ENCODE data around the gene JAGN1. TPM values are rescaled to one million over a fixed set of nuclear protein-coding genes. Genes with fewer than 3 reads are reported as not detected.

The JAGN1 gene
- total and polyA plus RNA-seq, 7 experiments from 2014 or later, result 16.0 to 54.5 (median 29.1) TPM

GRCh38 chr3:9914011-9914410 lies 23.6 kb downstream of the JAGN1 start:
- Histone ChIP-seq H3K36me3 (ENCODE audit: control insufficient read depth in 2 of 3, insufficient read depth in 3 of 3, low read length in 3 of 3) (no peaks in the 10 kb centered on the region), H3K9me3 (ENCODE audit: control insufficient read depth in 2 of 3, low read length in 3 of 3) (no peaks in the 10 kb centered on the region), H3K27ac (ENCODE audit: low read depth, low read length) (no peak overlapping the region), H3K4me3 (ENCODE audit: low read length) (no peak overlapping the region), H3K27me3 (ENCODE audit: control insufficient read depth in 2 of 2, insufficient read depth in 2 of 2, low read length in 2 of 2) (no peaks in the 10 kb centered on the region), H3K4me1 (ENCODE audit: control insufficient read depth in 2 of 2, insufficient read depth in 2 of 2, low read length in 2 of 2) (peaks cover 0 to 11% of the 10 kb centered on the region in 2 donors)
- no peaks in the 10 kb centered on the region for H3K9me3 Mint-ChIP-seq
- H3K36me3 Mint-ChIP-seq, result no peaks in the 10 kb centered on the region
- CTCF ChIA-PET, result no interaction called here
- peaks cover 0 to 5% (median 0%) of the 10 kb centered on the region in 5 donors for H3K27me3 Mint-ChIP-seq
- intact Hi-C loops (cut with micrococcal nuclease), result loop anchor here in 1 of 2 donors (2.0 kb wide), 1 partner anchor 65 kb away; no protein-coding TSS in a partner anchor
- DNase-seq, result no peak
- ATAC-seq, result no peak
- H3K4me1 Mint-ChIP-seq, result peaks cover 0 to 26% (median 8%) of the 10 kb centered on the region in 7 donors
- H3K4me3 Mint-ChIP-seq, result peak overlapping the region in 3 of 10 donors; percentile 18 to 84 (median 55)
- POLR2A ChIA-PET, result interaction anchor here (1.2 kb wide), 1 partner anchor 23 kb away, joined by 3 read pairs; the partner anchor contains the start of gene JAGN1
- no peak overlapping the region for H3K27ac Mint-ChIP-seq

GRCh38 chr3:9914559-9915253 lies 24.3 kb downstream of the JAGN1 start:
- Histone ChIP-seq H3K4me1 (ENCODE audit: control insufficient read depth in 2 of 2, insufficient read depth in 2 of 2, low read length in 2 of 2) (peaks cover 0 to 11% of the 10 kb centered on the region in 2 donors), H3K4me3 (ENCODE audit: low read length) (peak overlapping the region; percentile 48), H3K9me3 (ENCODE audit: control insufficient read depth in 2 of 3, low read length in 3 of 3) (no peaks in the 10 kb centered on the region), H3K27me3 (ENCODE audit: control insufficient read depth in 2 of 2, insufficient read depth in 2 of 2, low read length in 2 of 2) (no peaks in the 10 kb centered on the region), H3K27ac (ENCODE audit: low read depth, low read length) (no peak overlapping the region), H3K36me3 (ENCODE audit: control insufficient read depth in 2 of 3, insufficient read depth in 3 of 3, low read length in 3 of 3) (no peaks in the 10 kb centered on the region)
- DNase-seq (no peak), ATAC-seq (no peak)
- intact Hi-C loops (cut with micrococcal nuclease), result loop anchor here in 1 of 2 donors (1.0 to 2.0 kb wide), 2 partner anchors 24 to 66 kb away; partner anchors contain the start of gene JAGN1
- Mint-ChIP-seq H3K9me3 (no peaks in the 10 kb centered on the region), H3K27me3 (peaks cover 0 to 3% (median 0%) of the 10 kb centered on the region in 5 donors), H3K4me3 (peak overlapping the region in 9 of 10 donors; percentile 55 to 85 (median 72)), H3K4me1 (peaks cover 0 to 19% (median 8%) of the 10 kb centered on the region in 7 donors), H3K36me3 (no peaks in the 10 kb centered on the region), H3K27ac (no peak overlapping the region)
- ChIA-PET POLR2A (interaction anchor here (1.2 kb wide), 1 partner anchor 24 kb away, joined by 3 read pairs; the partner anchor contains the start of gene JAGN1), CTCF (no interaction called here)

- no peaks in the 10 kb centered on the region for H3K27me3 ChIP-seq (ENCODE audit: control insufficient read depth in 2 of 2, insufficient read depth in 2 of 2, low read length in 2 of 2)
- Mint-ChIP-seq H3K27me3 (no peaks in the 10 kb centered on the region), H3K36me3 (no peaks in the 10 kb centered on the region), H3K27ac (no peak overlapping the region), H3K4me1 (peaks cover 0 to 18% (median 8%) of the 10 kb centered on the region in 7 donors), H3K4me3 (peak overlapping the region; percentile 72 to 86 (median 79)), H3K9me3 (no peaks in the 10 kb centered on the region)
- DNase-seq (peak in 6 of 9 donors; percentile 16 to 52 (median 24)), ATAC-seq (peak; percentile 63)
- POLR2A ChIA-PET, result interaction anchor here (1.0 to 2.1 kb wide), 3 partner anchors 16 to 72 kb away, joined by 3 to 18 read pairs (median 3); partner anchors contain the start of genes CRELD1, JAGN1 and RPUSD3
- peak overlapping the region; percentile 48 for H3K4me3 ChIP-seq (ENCODE audit: low read length)
- no peaks in the 10 kb centered on the region for H3K36me3 ChIP-seq (ENCODE audit: control insufficient read depth in 2 of 3, insufficient read depth in 3 of 3, low read length in 3 of 3)
- H3K9me3 ChIP-seq (ENCODE audit: control insufficient read depth in 2 of 3, low read length in 3 of 3), result no peaks in the 10 kb centered on the region
- peaks cover 0 to 11% of the 10 kb centered on the region in 2 donors for H3K4me1 ChIP-seq (ENCODE audit: control insufficient read depth in 2 of 2, insufficient read depth in 2 of 2, low read length in 2 of 2)
- peak overlapping the region; percentile 8 for H3K27ac ChIP-seq (ENCODE audit: low read depth, low read length)
- intact Hi-C loops (cut with micrococcal nuclease), result loop anchor here (1.0 to 2.0 kb wide), 4 partner anchors 17 to 67 kb away; partner anchors contain the start of genes CRELD1 (in 2 of the 2) and JAGN1 (in 1 of the 2)
- CTCF ChIA-PET, result interaction anchor here (0.7 kb wide), 1 partner anchor 16 kb away, joined by 3 read pairs; no protein-coding TSS in a partner anchor
Measured at GRCh38 chr3:9915254-9916141, 25.1 kb downstream of the JAGN1 start.

- H3K4me3 Mint-ChIP-seq, result peak overlapping the region; percentile 68 to 86 (median 78)
- Histone ChIP-seq H3K27me3 (ENCODE audit: control insufficient read depth in 2 of 2, insufficient read depth in 2 of 2, low read length in 2 of 2) (no peaks in the 10 kb centered on the region), H3K9me3 (ENCODE audit: control insufficient read depth in 2 of 3, low read length in 3 of 3) (no peaks in the 10 kb centered on the region), H3K4me3 (ENCODE audit: low read length) (peak overlapping the region; percentile 20), H3K27ac (ENCODE audit: low read depth, low read length) (no peak overlapping the region), H3K36me3 (ENCODE audit: control insufficient read depth in 2 of 3, insufficient read depth in 3 of 3, low read length in 3 of 3) (no peaks in the 10 kb centered on the region), H3K4me1 (ENCODE audit: control insufficient read depth in 2 of 2, insufficient read depth in 2 of 2, low read length in 2 of 2) (peaks cover 0 to 11% of the 10 kb centered on the region in 2 donors)
- peaks cover 0 to 18% (median 8%) of the 10 kb centered on the region in 7 donors for H3K4me1 Mint-ChIP-seq
- ChIA-PET CTCF (no interaction called here), POLR2A (interaction anchor here (0.9 to 2.1 kb wide), 3 partner anchors 16 to 72 kb away, joined by 3 to 18 read pairs (median 3); partner anchors contain the start of genes CRELD1 and RPUSD3)
- no peaks in the 10 kb centered on the region for H3K9me3 Mint-ChIP-seq
- DNase-seq (no peak), ATAC-seq (no peak)
- intact Hi-C loops (cut with micrococcal nuclease), result loop anchor here (1.0 to 2.0 kb wide), 2 partner anchors 16 to 17 kb away; partner anchors contain the start of gene CRELD1 (in 2 of the 2)
- H3K27ac Mint-ChIP-seq, result peak overlapping the region in 5 of 9 donors; percentile 19 to 80 (median 55)
- H3K36me3 Mint-ChIP-seq, result no peaks in the 10 kb centered on the region
- no peaks in the 10 kb centered on the region for H3K27me3 Mint-ChIP-seq
Measured at GRCh38 chr3:9916346-9916733, 25.9 kb downstream of the JAGN1 start.

GRCh38 chr3:9916734-9917680 lies 26.6 kb downstream of the JAGN1 start, which contains the start of gene IL17RC:
IL17RC (plus strand) TSS chr3:9917098; CDS start chr3:9917316, 218 bp downstream.
- peak in 2 of 9 donors; percentile 9 to 18 for DNase-seq
- POLR2A ChIA-PET, result interaction anchor here (0.9 to 2.1 kb wide), 2 partner anchors 15 to 18 kb away, joined by 3 to 18 read pairs; partner anchors contain the start of gene CRELD1

More at GRCh38 chr3:9916734-9917680, 26.6 kb downstream of the JAGN1 start, which contains the start of gene IL17RC:
- Mint-ChIP-seq H3K27me3 (no peaks in the 10 kb centered on the region), H3K36me3 (no peaks in the 10 kb centered on the region), H3K27ac (peak within 1 kb of the TSS in 6 of 9 donors; percentile 19 to 80 (median 62)), H3K9me3 (no peaks in the 10 kb centered on the region), H3K4me3 (peak within 1 kb of the TSS; percentile 72 to 86 (median 79)), H3K4me1 (peaks cover 0 to 18% (median 8%) of the 10 kb centered on the region in 7 donors)
- CTCF ChIA-PET, result no interaction called here
- Histone ChIP-seq H3K36me3 (ENCODE audit: control insufficient read depth in 2 of 3, insufficient read depth in 3 of 3, low read length in 3 of 3) (no peaks in the 10 kb centered on the region), H3K4me1 (ENCODE audit: control insufficient read depth in 2 of 2, insufficient read depth in 2 of 2, low read length in 2 of 2) (peaks cover 0 to 11% of the 10 kb centered on the region in 2 donors), H3K4me3 (ENCODE audit: low read length) (peak within 1 kb of the TSS; percentile 48), H3K27me3 (ENCODE audit: control insufficient read depth in 2 of 2, insufficient read depth in 2 of 2, low read length in 2 of 2) (no peaks in the 10 kb centered on the region), H3K27ac (ENCODE audit: low read depth, low read length) (no peak within 1 kb of the TSS), H3K9me3 (ENCODE audit: control insufficient read depth in 2 of 3, low read length in 3 of 3) (no peaks in the 10 kb centered on the region)
- intact Hi-C loops (cut with micrococcal nuclease), result loop anchor here (1.0 to 2.0 kb wide), 2 partner anchors 16 kb away; partner anchors contain the start of gene CRELD1 (in 2 of the 2)
- peak; percentile 40 for ATAC-seq
